Posterior vena cava (tissue), 2 donors: ENCODE results near the gene ZFP90. TPM values are rescaled to one million over a fixed set of nuclear protein-coding genes. Genes with fewer than 3 reads are reported as not detected.
"Not testable (repeated sequence)": the region's sequence is repeated elsewhere in the genome, so short reads cannot be mapped to it uniquely, and the experiment has no call there.

ENCODE experiments used
- DNase-seq: peaks from one replicate; pipeline ENCODE4 v3.0.0-alpha.2; 2020; ENCODE audit warnings: low spot score
- intact Hi-C, 2 donors: fragments of 100-400 bp; cut with DNase I; formaldehyde crosslinking; loops; one replicate each; pipeline versions ENCODE4 v1.14.1 to v1.14.2; 2022 to 2023
- total RNA-seq, 2 donors: library from RNA; stranded (reverse); fragmentation: NEBNext Ultra II Directional; extraction: Animal tissue kit (Norgen Biotek cat#: 25700); gene quantifications; one replicate each; pipeline ENCODE4 v1.2.1, GENCODE V29; 2021
- donor health status: DM: yes; HTN: yes; CAD: no.
- donor health status: DM: yes; HTN: yes; CAD: no.

Gene ZFP90
- total RNA-seq, 2 donors from 2014 or later: 17.9 to 18.1 TPM

- DNase-seq, intact Hi-C loops: not testable (repeated sequence)
Observed at GRCh38 chr16:68560341-68560740, 21.2 kb downstream of the ZFP90 start.

GRCh38 chr16:68563631-68564381, 24.7 kb downstream of the ZFP90 start:
- DNase-seq: no peak
- intact Hi-C loops: no loop called here

- no peak for DNase-seq
- intact Hi-C loops: no loop called here
Observed at GRCh38 chr16:68564382-68564985, 25.4 kb downstream of the ZFP90 start.

GRCh38 chr16:68574479-68574878, 35.4 kb downstream of the ZFP90 start:
- intact Hi-C loops: no loop called here
- no peak for DNase-seq

GRCh38 chr16:68575082-68575481, 36.0 kb downstream of the ZFP90 start:
- intact Hi-C loops: no loop called here
- no peak for DNase-seq

GRCh38 chr16:68577352-68577853, 38.3 kb downstream of the ZFP90 start:
- no peak for DNase-seq
- intact Hi-C loops: no loop called here

GRCh38 chr16:68590201-68590994, 51.3 kb downstream of the ZFP90 start:
- DNase-seq: no peak
- intact Hi-C loops: no loop called here

GRCh38 chr16:68592466-68593337, 53.6 kb downstream of the ZFP90 start:
- DNase-seq: no peak
- intact Hi-C loops: no loop called here

GRCh38 chr16:68596266-68596665, 57.2 kb downstream of the ZFP90 start:
- intact Hi-C loops: no loop called here
- DNase-seq: no peak

GRCh38 chr16:68599586-68599985, 60.5 kb downstream of the ZFP90 start:
- no peak for DNase-seq
- intact Hi-C loops: no loop called here

- intact Hi-C loops: no loop called here
- no peak for DNase-seq
Observed at GRCh38 chr16:68605746-68606145, 66.7 kb downstream of the ZFP90 start.

GRCh38 chr16:68607443-68607842, 68.4 kb downstream of the ZFP90 start:
- no peak for DNase-seq
- intact Hi-C loops: no loop called here

- no peak for DNase-seq
- intact Hi-C loops: no loop called here
Observed at GRCh38 chr16:68608330-68608729, 69.2 kb downstream of the ZFP90 start.

- intact Hi-C loops: no loop called here
Observed at GRCh38 chr16:68612996-68613395, 73.9 kb downstream of the ZFP90 start.

GRCh38 chr16:68617734-68618133, 78.6 kb downstream of the ZFP90 start:
- intact Hi-C loops: no loop called here

More at GRCh38 chr16:68612996-68613395, 73.9 kb downstream of the ZFP90 start:
- no peak for DNase-seq

More at GRCh38 chr16:68617734-68618133, 78.6 kb downstream of the ZFP90 start:
- no peak for DNase-seq
